HL-60 (cell line): ENCODE measurements around the gene ANKRD23.

Experiments used
- GABPA ChIP-seq: IDR thresholded peaks from 2 replicates; pipeline ENCODE4 v1.6.1; 2012; ENCODE audit warnings: low read depth
- POLR2AphosphoS5 ChIP-seq: IDR thresholded peaks from 2 replicates; pipeline ENCODE4 v1.6.1; 2012; ENCODE audit warnings: low read depth
- SPI1 ChIP-seq: IDR thresholded peaks from 2 replicates; pipeline ENCODE4 v1.6.1; 2012; ENCODE audit warnings: low read depth, mild to moderate bottlenecking, borderline replicate concordance
- TF ChIP-seq, protein P1 (sequence below): IDR thresholded peaks from one replicate; pipeline ENCODE4 v1.5.1; 2011; ENCODE audit warnings: low read length, control low read depth, inconsistent platforms; ENCODE audit not compliant: insufficient read depth
- TF ChIP-seq, protein P2 (sequence below): IDR thresholded peaks from 2 replicates; pipeline ENCODE4 v1.6.1; 2012; ENCODE audit warnings: low read depth; ENCODE audit not compliant: insufficient replicate concordance

DNA sequence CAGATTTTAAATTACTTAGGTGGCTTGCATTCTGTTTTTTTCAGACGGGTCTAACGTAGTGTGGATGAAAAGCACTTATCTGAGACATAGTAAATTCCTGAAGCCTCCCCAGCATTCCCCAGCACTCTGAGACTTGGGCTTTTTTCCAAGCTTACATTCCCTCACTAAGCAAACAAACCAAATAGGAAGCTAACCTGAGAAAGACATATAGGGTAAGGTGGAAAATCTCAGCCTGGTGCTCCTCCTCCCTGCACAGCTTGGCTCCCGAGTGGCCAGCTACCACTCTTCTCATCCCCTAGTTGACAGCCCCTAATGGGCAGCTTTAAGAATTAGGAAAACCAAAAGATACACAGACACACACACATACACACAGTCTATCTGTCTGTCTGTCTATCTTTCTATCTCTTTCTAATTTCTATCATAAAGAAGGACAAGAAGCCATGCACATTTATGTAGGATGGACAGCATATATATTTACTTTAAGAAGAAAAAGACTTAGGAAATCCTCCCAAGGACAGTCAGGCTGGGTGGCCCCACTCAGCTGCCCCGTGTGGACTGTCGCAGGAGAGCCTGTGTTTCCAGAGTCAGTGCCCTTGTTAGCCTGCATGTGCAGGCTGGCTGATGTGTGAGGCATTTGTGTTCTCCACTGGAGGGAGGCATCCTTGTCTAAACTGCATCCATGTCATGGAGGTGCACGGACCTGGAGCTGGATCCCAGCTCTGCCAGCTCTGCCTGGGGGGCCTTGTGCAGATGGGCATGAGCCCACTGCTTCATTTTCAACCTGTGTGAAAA is 19.5 kb downstream of the ANKRD23 start:
- TF ChIP-seq, protein P1, sequence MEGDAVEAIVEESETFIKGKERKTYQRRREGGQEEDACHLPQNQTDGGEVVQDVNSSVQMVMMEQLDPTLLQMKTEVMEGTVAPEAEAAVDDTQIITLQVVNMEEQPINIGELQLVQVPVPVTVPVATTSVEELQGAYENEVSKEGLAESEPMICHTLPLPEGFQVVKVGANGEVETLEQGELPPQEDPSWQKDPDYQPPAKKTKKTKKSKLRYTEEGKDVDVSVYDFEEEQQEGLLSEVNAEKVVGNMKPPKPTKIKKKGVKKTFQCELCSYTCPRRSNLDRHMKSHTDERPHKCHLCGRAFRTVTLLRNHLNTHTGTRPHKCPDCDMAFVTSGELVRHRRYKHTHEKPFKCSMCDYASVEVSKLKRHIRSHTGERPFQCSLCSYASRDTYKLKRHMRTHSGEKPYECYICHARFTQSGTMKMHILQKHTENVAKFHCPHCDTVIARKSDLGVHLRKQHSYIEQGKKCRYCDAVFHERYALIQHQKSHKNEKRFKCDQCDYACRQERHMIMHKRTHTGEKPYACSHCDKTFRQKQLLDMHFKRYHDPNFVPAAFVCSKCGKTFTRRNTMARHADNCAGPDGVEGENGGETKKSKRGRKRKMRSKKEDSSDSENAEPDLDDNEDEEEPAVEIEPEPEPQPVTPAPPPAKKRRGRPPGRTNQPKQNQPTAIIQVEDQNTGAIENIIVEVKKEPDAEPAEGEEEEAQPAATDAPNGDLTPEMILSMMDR = no peak
- TF ChIP-seq SPI1 = no peak
- TF ChIP-seq GABPA = no peak
- TF ChIP-seq, protein P2, sequence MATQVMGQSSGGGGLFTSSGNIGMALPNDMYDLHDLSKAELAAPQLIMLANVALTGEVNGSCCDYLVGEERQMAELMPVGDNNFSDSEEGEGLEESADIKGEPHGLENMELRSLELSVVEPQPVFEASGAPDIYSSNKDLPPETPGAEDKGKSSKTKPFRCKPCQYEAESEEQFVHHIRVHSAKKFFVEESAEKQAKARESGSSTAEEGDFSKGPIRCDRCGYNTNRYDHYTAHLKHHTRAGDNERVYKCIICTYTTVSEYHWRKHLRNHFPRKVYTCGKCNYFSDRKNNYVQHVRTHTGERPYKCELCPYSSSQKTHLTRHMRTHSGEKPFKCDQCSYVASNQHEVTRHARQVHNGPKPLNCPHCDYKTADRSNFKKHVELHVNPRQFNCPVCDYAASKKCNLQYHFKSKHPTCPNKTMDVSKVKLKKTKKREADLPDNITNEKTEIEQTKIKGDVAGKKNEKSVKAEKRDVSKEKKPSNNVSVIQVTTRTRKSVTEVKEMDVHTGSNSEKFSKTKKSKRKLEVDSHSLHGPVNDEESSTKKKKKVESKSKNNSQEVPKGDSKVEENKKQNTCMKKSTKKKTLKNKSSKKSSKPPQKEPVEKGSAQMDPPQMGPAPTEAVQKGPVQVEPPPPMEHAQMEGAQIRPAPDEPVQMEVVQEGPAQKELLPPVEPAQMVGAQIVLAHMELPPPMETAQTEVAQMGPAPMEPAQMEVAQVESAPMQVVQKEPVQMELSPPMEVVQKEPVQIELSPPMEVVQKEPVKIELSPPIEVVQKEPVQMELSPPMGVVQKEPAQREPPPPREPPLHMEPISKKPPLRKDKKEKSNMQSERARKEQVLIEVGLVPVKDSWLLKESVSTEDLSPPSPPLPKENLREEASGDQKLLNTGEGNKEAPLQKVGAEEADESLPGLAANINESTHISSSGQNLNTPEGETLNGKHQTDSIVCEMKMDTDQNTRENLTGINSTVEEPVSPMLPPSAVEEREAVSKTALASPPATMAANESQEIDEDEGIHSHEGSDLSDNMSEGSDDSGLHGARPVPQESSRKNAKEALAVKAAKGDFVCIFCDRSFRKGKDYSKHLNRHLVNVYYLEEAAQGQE = no peak
- no peak for TF ChIP-seq POLR2AphosphoS5
